NCI-H524 (cell line): ENCODE data around the gene WDR48.

Source experiments
- DNase-seq, 2 experiments: peaks; one replicate each; lab custom pipeline; 2025; lab: John Stamatoyannopoulos, UW

WDR48 gene

DNA sequence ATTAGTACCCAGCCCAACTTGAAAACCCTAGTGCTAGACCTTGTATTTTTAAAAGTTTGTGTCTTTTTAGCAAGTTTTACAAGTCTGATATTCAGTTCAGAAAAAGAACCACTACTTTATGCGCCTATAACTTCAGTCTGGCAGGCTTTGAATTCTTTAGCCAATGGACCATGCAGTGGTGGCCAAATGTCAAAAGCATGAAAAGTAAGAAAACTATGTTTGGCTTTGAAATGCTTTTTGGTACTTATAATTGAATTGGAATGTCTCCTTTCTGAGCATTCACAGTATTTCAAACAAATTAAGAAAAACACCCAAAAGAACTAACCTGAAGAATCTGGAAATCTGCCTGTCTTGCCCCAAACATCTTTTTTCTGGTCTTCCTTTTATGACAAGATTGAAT is 12.8 kb downstream of the WDR48 start:
- DNase-seq: no peak

DNA sequence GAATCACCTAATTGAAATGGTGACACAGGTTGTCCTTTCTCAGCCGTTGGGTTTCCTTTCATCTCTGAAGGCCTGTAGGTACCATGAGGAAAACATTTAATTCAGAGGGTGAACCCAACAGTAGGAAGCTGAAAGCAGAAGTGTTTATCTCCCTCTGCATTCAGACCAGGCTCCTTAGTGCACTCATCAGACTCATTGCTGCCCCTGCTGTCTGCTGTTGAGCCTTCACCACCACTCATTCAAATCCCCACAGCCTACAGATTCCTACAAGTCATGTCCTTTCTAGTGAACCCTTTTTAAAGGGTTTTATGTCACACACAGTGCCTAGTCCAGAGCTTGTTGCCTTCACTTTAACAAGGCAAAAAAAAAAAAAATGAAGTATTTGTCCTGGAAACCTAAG is 13.4 kb downstream of the WDR48 start:
- peak in 1 of 2 experiments; percentile 13 for DNase-seq

DNA sequence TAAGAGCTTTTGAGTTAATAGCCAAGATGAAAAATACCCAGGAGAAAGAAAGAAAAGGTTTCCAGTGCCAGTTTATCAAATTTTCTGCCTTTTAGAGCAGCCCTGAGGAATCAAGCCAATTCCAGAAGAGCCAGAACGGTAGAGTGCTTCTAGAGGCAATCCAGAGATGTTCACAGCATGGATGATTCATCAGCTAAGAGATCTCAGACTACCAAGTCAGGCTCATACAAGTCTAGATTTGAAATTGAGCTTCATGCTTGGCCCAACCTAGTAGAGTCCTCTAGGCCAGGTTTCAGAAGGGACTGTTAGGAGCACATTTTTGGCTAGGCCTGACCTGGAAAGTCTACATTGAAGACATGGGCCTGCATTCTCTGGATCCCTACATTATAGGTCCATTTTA is 15.5 kb downstream of the WDR48 start:
- no peak for DNase-seq

DNA sequence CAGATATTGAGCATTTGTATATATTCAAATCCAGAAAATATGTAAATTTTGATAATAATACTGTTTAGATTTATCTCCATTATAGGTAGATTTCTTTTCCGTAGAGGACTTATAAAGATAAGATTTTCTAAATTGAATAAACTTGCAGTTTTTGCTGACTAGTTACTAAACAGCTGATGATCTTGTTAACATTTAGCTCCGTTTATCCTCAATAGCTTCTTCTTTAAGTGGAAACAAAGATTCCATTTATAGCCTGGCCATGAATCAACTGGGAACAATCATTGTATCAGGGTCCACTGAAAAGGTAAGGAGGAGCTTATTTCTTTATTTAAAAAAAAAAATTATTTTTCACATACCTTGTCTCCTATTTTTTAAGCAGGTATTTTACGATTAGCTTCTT is 16.7 kb downstream of the WDR48 start:
- DNase-seq: no peak

DNA sequence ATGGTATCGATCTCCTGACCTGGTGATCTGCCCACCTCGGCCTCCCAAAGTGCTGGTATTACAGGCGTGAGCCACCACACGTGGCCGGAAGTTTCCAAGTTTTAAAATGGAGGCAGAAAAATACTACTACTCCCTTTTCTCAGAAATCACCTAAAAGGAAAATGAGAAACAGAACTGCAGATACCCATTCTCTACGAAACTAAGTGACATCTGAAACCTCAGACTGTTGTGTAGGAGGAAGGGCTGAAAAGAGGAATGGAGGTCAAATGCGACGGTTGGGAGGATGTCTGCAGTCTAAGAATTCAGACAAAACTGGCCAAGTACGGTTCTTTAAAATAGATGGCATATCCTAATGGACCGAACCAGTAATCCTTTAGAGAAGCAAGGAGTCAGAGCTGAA is 24.1 kb downstream of the WDR48 start:
- no peak for DNase-seq

DNA sequence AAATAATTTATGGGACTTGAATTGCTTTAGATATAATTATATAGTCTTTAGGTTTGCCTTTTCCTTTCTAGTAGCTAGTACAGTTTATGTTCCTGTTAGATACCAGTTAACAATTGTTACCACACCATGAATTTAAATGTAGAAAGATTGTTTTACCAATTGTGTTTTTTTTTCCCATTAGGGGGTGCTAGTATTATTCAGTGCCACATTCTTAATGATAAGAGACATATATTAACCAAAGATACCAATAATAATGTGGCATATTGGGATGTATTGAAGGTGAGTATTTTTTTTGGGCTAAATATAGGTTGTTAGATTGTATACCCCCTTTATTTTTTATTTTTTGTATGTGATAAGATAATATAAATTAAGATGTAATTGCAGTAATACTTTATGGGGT is 27.7 kb downstream of the WDR48 start:
- DNase-seq: no peak

DNA sequence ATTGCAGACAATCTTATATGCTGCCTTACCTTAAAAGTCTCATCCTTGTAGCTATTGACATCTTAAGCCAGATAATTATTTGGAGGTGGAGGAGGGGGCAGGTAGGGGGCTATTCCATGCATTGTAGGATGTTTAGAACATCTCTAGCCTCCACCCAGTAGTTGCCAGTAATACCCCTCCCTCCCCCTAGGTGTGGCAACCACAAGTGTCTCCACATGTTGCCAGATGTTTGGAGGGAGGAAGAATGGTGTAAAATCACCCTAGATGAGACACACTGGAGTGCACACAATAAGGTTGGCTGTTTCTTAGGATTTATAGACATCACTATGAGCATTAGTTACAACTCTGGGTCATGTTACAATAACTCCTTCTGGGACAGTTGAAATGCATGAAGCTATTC is 28.2 kb downstream of the WDR48 start:
- DNase-seq: no peak

DNA sequence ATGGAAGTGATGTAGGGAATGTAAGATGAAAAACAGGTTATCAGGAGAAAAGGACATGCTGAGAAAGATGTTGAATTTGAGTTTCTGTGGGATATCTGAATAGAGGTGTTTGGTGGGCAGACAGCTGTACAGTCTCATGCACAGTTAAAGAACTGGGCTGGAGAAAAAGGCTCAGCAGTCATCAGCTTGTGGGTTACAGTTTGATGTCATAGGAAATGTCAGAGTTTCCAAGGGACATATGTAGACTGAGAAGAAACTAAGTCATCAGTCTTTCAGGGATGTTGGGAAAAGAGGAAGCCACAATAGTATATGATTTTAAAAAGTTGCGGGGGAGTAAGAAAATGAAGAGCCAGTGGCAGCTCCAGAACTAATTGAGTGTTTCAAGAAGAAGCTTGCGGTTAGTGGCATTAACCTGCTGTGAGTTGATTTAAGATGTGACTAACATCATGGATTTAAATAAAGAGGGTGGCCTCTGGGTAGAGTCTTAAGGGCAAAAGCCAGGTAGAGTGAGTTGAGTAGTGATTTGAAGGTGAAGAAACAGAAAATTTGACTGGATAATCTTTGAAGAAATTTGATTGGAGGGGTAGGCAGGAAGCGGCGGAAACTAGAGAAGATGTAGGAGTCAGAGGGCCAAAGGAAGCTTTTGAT is 31.0 kb downstream of the WDR48 start:
- DNase-seq: no peak

DNA sequence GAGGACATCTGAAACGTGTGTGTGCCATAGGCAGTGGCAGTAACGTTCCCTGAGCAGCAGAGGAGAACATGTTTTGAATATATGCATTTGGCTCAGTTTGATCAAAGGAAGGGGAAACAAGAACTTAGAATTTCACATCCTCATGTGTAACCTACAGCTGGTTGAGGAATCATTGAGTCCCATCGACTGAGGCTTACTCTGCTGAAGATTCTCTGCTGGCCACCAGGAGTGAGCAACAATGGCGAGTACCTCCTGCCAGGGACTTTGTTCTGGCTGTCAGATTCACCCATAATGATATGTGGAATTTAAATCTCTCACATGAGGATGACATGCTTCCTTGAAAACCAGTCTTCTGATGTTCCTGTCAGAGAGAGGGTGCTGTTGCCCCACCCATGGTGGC is 34.3 kb downstream of the WDR48 start:
- DNase-seq: no peak

DNA sequence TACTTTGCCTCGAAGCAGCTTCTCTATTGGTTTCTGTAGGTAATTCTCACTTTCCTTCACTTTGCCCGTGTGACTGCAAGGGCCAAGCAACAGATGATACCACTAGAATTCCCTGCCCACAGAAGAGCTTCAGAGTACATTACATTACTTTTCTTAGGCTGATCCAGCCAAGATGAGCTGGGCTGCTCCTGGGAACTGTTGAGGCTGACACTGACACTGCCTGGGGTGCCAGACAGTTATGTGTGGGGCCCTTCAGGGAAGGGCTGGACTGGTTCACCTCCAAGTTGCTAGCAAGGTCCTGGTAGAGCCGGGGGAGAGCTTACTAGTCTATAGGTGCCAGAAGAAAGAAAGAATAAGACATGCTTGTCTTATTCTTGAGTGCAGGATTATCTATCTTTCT is 36.6 kb downstream of the WDR48 start:
- DNase-seq: no peak

DNA sequence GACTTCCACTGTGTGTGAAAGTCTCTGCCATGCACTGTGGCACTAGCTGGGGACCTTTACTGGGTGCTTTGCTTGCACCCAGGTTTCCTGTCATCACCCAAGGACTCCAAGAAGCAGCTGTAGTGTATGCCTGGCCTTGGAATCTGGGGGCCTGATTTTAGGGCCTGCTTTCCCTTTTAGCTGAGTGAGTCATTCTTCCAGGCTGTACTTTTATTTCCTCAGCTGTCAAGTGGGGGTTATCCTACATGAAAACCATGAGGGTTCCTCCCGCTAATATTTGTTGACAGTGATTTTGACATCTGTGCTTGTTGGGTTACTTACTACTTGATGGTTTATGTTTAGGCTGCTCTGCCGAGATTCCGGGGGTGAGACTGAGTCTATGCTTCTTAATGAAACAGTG is 37.1 kb downstream of the WDR48 start:
- DNase-seq: no peak

DNA sequence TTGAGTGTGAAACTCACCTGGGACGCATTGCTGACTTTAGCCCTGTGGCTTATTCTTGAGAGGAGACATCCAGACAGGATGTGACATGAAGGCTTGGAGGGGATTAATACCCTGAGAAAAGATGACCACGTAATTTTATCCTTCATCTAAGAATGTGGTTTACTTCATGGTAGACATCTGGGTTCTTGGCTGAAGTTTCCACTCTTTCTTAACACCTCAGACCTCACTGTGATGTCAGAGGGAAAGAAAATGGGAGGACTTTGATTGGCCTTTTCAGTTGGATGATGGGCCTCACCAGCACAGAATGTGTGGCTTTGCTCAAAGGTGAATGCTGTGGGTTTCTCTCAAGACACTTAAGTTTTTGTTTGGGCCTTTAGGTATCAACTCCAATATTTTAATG is 39.1 kb downstream of the WDR48 start:
- DNase-seq: no peak

DNA sequence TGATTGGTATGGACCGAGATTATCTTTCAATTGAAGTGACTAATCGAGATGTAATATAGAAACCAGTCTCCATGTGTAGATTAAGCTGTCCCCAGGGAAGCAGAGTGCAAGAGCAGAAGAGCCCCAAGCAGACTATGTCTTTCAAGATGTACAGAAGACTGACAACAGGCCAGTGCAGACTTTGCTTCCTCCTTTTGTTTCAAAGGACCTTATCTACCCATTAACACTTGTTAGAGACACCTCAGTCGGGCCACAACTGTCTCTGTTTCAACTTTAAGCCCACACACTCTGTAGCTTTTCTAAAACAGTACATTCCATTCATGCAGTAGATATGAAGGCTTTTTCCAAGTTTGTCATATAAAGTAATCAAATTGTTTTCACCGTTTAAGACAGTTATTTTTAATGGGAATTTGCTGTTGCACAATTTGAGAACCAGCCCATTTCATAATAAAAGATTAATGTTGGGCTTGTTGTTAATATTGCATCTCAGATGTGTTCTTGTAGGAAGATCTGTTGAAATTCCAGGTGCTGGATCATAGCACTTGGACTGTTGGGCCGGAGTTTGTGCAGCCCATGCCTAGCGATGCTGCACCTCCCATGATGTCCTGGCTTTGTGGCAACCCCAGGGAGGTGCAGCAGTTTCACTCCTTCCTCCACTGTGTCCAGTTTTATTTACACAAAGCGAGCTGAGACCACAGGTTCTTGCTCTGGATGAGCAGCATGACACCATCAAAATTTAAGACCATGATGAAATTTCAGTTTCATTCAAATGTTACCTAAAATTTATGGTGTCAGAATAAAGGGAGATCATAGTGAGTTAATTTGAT is 43.2 kb downstream of the WDR48 start:
- DNase-seq: no peak

DNA sequence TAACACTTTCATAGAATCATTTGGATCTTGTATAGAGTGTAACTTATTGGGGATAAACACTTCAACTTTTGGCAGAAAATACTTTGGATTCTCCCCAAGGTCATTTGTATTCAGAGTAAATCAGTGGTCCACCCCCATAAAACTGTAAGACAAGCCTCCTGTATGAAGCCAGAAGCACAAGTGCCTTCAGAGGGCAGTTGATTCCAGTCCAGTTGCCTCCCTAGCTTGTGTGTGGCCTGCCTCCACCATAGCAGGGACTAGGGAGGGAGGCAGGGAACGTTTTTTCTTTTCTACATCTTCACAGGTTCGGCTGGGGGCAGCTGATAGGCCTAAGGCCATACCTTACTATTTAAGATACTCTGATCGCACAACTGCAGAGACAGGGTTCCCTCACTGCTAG is 44.0 kb downstream of the WDR48 start:
- DNase-seq: no peak

DNA sequence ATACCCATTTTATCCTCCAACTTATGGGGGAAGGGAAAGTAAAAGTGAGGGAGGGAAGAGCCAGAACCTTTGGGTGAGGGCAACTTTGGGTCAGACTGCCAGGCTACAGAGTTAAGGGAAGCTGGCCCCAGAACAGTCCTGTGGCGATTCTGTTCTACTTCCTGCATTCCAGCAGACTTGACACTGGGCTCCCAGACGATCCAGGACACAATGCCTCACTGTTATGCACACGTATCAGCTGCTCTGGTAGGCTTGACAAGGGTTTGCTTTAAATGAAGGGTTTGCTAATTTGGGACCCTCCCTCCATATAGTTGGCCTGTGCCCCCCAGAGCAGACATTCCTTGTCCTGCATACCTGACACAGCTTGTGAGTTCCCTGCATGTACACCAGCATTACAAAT is 45.0 kb downstream of the WDR48 start:
- no peak for DNase-seq

DNA sequence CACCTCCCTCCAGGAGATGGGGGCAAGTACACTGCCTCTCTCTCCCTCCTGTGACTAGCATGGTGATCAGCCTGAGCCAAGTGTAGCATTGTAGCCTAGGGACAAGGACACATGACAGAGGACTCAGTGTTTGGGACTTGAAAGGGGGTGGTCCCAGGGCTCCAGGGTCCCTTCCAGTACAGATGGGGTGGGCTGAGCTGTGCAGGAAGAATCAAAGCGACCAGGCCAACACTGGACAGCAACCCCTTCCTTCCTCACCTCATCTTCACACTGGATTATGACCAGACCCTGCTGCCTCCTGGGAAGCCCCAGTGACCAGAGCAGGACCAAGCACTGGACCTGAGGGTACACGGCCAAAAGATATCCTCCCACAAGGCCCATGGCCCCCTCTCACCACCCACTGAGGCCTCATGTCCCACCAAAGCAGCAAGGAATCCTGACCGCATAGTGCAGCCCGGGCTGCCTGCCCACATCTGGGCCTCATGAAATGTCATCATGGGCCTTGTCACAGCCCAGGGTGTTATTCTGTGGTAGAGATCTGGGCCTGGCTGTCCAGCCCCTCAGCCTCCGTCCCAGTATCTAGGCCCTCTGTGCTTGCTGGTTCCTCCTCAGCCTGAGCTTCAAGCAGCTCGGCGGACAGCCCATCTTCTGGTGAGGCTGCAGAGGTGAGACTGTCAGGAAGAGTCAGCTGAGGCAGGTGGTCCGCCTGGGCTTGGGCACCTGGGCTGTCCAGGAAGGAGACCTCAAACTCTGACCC is 46.1 kb downstream of the WDR48 start:
- DNase-seq: no peak

DNA sequence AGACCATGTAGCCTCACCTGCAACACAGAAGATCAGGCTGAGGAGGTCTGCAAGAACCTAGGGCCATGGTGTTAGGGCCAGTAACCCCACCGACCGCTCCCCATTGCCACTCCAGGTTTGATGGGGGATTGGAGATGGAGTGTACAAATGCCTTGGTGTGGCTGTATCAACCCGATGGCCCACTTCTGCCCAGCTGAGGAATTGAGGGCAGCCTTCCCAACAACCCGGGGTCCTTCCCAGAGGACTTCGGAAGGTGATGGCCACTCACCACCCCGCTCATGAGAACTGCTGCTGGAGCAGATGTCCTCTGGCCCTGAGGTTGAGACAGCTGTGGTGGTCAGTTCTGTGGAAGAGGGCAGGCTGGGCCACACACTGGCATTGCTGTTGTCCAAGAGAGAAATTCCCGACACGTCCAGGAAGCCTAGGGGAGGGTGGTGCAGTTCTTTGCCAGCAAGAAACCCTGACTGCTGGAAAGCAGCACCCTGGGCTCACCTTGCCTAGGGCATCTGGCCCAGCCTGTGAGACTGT is 46.7 kb downstream of the WDR48 start:
- no peak for DNase-seq

DNA sequence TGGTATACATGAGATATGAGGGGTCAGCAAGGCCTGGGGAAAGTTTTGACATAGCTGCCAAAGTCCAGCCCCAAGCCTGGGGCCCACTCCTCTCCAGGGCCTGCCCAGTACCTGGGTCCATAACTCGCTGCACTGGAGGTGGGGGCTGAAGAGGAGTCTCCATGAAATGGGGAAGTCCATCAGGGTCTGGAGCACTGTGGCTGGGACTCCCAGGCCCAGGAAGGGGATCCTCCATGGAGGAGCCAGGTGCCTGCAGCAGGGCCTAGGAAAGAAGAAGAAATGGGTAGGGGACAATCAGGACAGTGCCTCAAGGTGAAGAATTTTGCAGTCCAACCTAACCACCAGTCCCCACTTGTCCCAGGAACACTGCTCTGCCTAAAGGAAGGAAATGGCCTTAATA is 47.4 kb downstream of the WDR48 start:
- no peak for DNase-seq

DNA sequence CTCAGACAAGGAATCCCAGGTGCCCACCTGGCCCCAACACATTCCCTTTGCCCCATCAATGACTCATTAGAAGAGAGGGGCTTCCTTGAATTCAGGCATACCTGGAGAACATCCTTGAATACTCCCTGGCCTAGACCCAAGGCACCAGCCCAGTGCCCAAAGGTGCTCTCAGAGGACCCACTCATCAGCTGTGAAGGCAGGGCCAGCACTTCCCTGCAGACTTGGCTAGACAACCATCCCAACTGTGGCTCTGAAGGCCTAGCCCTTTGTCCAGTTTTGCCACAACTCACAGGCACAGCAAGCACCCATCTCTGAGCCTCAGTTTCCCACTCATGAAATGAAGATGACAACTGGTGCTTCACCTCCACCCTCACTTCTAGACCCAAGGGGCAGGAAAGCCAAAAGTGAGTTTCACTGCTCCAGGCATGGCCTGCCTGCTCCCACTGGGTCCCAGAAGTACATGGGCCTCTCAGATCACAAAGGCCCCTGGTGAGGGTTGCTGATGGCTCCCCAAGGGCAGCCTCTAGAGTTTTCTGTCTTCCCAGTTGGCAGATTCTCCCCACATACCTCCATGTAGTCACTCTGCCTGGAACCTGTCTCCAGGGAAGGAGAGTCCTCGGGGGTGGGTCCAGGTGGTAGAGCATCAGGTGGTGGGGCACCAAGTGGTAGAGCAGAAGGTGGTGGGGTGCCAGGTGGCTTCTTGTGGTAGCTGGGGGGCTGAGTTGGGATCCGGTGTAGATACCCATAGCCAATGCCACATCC is 48.1 kb downstream of the WDR48 start:
- DNase-seq: no peak

DNA sequence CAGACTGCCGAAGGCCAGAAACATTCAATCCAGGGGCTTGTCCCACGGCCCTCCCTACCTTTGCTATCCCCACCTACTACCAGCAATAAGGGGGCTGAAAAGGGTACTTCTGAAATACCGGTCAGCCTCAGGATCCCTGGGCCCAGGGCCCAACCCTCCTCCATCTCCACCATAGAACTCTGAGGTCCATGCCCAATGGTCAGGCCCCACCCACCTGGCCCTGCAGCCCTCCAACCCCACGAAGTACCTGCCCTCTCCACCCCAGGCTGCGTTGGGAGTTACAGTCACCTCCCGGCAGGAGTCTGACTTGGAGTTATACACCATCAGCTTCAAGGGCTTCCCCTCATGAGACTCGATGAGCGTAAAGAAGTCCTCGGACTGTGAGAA is 48.7 kb downstream of the WDR48 start:
- no peak for DNase-seq

DNA sequence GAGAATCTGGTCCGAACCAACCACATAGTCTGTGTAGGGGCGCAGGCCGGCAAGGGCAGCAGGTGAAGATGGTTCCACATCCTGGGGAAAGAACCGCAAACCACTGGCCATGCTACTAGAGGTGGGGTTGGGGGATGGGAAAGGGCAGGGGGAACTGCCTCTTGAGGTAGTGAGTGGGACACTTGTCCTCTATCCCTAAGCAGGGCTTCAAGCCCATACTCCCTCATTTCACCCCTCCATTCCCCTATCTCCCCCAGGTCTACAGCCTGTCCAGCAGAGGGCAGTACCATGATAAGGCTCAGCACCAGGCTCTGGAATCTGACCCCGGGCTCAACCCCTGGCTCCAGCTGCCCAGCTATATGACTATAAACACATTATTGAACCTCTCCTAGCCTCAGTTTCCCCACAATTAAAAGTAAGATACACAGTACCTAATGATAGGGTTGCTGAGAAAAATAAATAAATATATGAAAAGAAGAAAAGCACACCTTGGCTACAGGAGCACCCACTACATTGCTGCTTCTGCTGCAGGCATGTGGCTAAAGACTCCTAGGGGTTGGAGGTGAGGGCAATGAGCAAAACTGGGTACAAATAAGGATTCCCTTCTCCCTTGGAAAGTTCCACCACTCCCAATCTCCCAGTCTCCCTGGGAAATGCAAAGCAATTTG is 49.3 kb downstream of the WDR48 start:
- DNase-seq: peak in 1 of 2 experiments; percentile 24
